GM10248 (cell line): ENCODE measurements around the gene LDLRAD4.

ENCODE experiments used
- CTCF ChIA-PET: fragments of 300-600 bp; sonication (Branson Sonifier 250); formaldehyde crosslinking; extraction: SDS; loops from one replicate; lab custom pipeline; 2021; ENCODE audit warnings: antibody characterized with exemption; lab: Yijun Ruan, JAX
- POLR2A ChIA-PET: fragments of 350-650 bp; sonication (Branson Sonifier 250); formaldehyde crosslinking; extraction: SDS; loops from one replicate; lab custom pipeline; 2020; ENCODE audit warnings: antibody characterized with exemption; lab: Yijun Ruan, JAX
- DNase-seq: peaks from one replicate; pipeline ENCODE4 v3.0.0; 2012; ENCODE audit errors: extremely low spot score
- CTCF ChIP-seq: IDR thresholded peaks from 2 replicates; pipeline ENCODE4 v1.5.1; 2012; ENCODE audit warnings: mild to moderate bottlenecking, low read depth; ENCODE audit errors: extremely low read depth, missing control alignments, control extremely low read depth

The LDLRAD4 gene

DNA sequence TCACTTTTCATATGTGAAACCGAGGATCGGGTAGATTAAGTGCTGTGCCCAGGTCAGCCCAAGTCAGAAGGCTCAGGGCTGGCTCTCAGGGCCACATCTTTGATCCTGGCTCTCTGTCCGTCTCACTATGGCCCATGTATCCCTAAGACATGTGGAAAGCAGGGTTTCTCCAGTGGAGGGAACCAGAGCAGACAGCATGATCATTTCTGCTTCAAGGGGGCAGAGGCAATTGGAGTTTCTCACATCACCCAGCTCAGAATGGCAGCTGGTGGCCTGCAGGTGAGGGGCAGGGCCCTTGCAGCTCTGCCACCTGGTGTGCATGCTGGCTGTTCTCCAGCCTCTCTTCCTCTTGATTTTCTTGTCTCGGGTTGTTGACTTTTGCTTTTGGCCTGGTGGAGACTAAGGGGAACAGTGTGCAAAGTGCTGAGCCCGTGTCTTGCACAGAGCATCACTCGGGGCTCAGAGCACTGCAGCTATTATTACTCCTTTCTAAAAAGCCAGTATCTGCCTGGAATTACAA lies 27.0 kb downstream of the LDLRAD4 start:
- CTCF ChIA-PET, result no interaction called here
- POLR2A ChIA-PET, result no interaction called here
- TF ChIP-seq CTCF, result no peak
- no peak for DNase-seq

DNA sequence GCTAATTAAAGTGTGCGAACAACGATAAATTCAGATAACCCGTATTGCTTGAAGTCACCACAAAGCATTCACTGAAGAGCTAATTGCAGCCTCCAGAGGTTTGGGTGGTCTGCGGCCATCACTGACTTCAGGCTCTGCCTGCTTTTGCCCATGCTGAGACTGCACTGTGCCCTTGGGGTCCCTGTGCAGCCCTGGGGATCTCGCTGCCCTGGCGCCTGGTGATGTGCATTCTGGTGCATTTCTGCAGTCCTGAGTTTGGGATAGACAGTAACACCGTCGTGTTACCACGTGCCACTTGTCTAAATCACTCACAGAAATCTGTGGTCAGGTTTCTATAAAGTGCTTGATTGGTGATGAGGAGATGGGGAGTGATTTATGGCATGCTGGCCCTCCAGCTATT lies 27.6 kb downstream of the LDLRAD4 start:
- POLR2A ChIA-PET, result no interaction called here
- DNase-seq, result no peak
- CTCF ChIA-PET, result no interaction called here
- TF ChIP-seq CTCF, result no peak

DNA sequence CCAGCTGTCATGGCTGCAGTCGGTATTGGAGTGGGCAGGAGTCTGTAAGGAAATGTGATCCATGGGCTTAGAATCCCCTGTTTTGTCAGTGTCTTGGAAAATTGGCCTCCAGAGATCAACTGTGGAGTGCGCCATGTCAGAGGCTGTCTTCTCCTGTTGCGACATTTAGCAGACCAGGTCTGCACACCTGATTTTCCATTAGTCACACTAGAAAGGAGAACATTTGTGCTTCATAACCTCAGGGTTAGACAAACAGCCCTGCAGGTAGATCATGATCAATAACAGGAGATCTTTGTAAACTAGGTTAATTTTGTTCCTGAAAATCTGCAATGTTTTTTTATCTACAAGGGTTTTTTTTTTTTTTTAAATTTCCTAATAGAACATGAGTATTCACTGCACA lies 28.0 kb downstream of the LDLRAD4 start:
- ChIA-PET CTCF (no interaction called here), POLR2A (no interaction called here)
- DNase-seq, result no peak
- no peak for TF ChIP-seq CTCF

GRCh38 chr18:13247506-13247905 lies 28.9 kb downstream of the LDLRAD4 start:
- ChIA-PET CTCF (interaction anchor here (0.6 kb wide), 1 partner anchor 56 kb away, joined by 3 read pairs; no protein-coding TSS in a partner anchor), POLR2A (no interaction called here)
- no peak for TF ChIP-seq CTCF
- DNase-seq, result no peak

DNA sequence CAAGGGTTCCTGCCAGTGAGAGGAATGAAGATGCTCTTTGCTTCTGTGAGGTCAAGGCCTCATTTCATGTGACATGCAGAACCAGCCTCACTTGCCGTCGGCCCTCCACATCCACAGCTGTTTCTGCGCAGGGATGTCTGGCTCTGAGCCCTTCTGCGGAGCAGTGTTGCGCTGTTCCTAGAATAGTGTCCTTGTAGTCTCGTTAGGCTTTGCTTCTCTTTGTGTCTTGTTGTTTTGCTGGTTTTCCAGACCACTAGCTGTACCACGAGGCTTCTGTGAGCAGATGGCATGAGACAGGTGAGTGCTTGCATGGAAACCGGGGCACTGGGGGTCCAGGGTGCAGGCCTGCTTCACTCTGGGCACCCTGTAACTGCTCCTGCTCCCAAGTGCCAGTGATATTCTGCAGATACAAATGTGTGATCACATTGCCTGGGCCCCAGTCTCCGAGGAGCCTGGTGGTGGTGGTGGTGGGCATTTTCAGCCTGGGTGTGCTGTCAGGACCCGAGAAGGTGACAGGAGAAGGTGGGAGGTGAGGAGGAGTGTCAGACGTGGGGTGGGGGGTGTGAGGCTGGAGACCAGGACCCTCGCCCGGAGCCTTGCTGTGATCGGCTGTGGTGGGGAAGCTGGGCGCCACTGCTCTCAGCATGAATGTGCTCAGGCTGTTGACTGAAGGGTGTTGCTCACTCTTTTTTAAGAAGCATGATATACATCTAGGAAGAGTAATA lies 34.3 kb downstream of the LDLRAD4 start:
- POLR2A ChIA-PET, result no interaction called here
- DNase-seq, result no peak
- CTCF ChIA-PET, result interaction anchor here (1.2 to 1.7 kb wide), 2 partner anchors 14 to 22 kb away, joined by 3 to 5 read pairs; no protein-coding TSS in a partner anchor
- TF ChIP-seq CTCF, result no peak

DNA sequence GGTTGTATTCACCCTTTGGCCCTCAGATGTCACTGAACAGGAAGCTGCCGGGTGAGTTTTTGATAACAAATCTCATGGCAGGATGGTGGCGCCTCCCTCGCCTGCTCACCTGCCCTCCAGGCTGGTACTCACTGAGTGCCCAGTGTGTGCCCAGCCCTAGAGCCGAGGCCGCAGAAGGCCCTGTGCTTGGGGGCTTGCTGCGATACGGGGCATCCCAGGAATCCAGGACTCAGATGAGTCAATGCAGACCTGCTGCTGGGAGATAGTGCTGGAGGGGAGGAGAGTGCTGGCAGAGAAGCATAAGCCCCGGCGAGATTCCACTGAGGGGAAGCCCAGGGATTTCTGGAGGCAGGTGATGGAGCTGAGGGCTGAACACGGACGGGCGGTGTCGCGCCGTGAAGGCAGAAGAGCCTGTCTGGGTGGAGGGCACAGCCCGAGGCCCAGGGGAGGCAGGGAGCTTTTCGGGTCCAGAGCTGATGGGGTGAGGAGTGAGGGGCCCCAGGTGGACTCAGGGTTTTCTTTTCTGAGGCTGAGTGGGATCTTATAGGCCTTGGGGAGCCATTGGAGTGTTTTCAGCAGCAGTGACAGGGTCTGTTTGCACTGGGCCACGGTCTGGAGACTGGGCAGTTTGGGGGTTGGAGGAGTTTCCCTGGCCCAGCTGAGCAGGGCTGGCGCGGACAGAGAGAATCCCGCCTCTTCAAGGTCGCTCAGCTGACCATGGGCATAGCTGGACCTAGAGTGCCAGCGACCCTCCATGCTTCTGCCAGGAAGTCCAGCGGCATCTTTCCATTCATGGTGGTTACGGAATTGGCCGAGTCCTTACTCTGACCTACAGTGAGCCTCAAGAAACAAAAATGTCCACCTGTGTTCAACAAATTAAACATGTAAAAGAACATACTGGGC lies 35.5 kb downstream of the LDLRAD4 start:
- ChIA-PET CTCF (interaction anchor here (1.2 to 1.7 kb wide), 2 partner anchors 15 to 21 kb away, joined by 3 to 5 read pairs; no protein-coding TSS in a partner anchor), POLR2A (no interaction called here)
- DNase-seq, result no peak
- no peak for TF ChIP-seq CTCF
